WTC11 (cell line): ENCODE data around the gene TMEM185B. TPM values are rescaled to one million over a fixed set of nuclear protein-coding genes. Genes with fewer than 3 reads are reported as not detected.

Experiments
- ATAC-seq: fragments of 200-7000 bp; cut with Tn5 transposase; 2 replicates; pipeline ENCODE4 v1.10.0; 2021; ENCODE audit warnings: mild to moderate bottlenecking, moderate library complexity
- CTCF ChIA-PET: fragments of 300-600 bp; sonication (Branson Sonifier 250); formaldehyde crosslinking; loops from one replicate; lab custom pipeline; 2021; ENCODE audit warnings: antibody characterized with exemption; lab: Charles Lee
- POLR2A ChIA-PET: fragments of 350-600 bp; sonication (Branson Sonifier 250); formaldehyde crosslinking; loops from one replicate; lab custom pipeline; 2021; ENCODE audit warnings: antibody characterized with exemption; lab: Charles Lee
- DNase-seq: peaks from one replicate; pipeline ENCODE4 v3.0.0; 2021; ENCODE audit warnings: low spot score
- H3K27ac Mint-ChIP-seq: 2 replicates; pipeline ENCODE4 v1.8.0; 2021; ENCODE audit warnings: mixed read lengths
- H3K27me3 Mint-ChIP-seq: 2 replicates; pipeline ENCODE4 v1.8.0; 2021; ENCODE audit warnings: low read depth, mild to moderate bottlenecking, moderate library complexity, mixed read lengths
- H3K36me3 Mint-ChIP-seq: 2 replicates; pipeline ENCODE4 v1.8.0; 2021; ENCODE audit warnings: mixed read lengths
- H3K4me1 Mint-ChIP-seq: 2 replicates; pipeline ENCODE4 v1.8.0; 2022; ENCODE audit warnings: mixed read lengths
- H3K4me3 Mint-ChIP-seq: 2 replicates; pipeline ENCODE4 v1.8.0; 2021; ENCODE audit warnings: mild to moderate bottlenecking, moderate library complexity, mixed read lengths
- H3K9me3 Mint-ChIP-seq: 2 replicates; pipeline ENCODE4 v1.8.0; 2021; ENCODE audit warnings: mixed read lengths
- AR ChIP-seq: fragments of 250-450 bp; sonication (Bioruptor Pico); IDR thresholded peaks from 2 replicates; pipeline ENCODE4 v1.9.0; 2021; ENCODE audit warnings: mild to moderate bottlenecking
- ARID4B ChIP-seq: sonication (generic); formaldehyde crosslinking; IDR thresholded peaks from 2 replicates; pipeline ENCODE4 v1.8.0; 2023; ENCODE audit warnings: missing genetic modification reagents, mild to moderate bottlenecking, borderline replicate concordance
- CBFB ChIP-seq: sonication (generic); formaldehyde crosslinking; IDR thresholded peaks from 2 replicates; pipeline ENCODE4 v1.8.1; 2022; ENCODE audit warnings: mild to moderate bottlenecking, low read depth, missing genetic modification reagents
- CREB1 ChIP-seq: sonication (generic); formaldehyde crosslinking; IDR thresholded peaks from 2 replicates; pipeline ENCODE4 v1.8.0; 2023; ENCODE audit warnings: mild to moderate bottlenecking, missing genetic modification reagents
- E2F1 ChIP-seq: sonication (generic); formaldehyde crosslinking; IDR thresholded peaks from 2 replicates; pipeline ENCODE4 v1.8.0; 2022; ENCODE audit warnings: mild to moderate bottlenecking, missing genetic modification reagents
- TEAD1 ChIP-seq: sonication (generic); formaldehyde crosslinking; IDR thresholded peaks from 2 replicates; pipeline ENCODE4 v1.8.0; 2022; ENCODE audit warnings: mild to moderate bottlenecking, missing genetic modification reagents
- USF2 ChIP-seq: sonication (generic); formaldehyde crosslinking; IDR thresholded peaks from 2 replicates; pipeline ENCODE4 v1.8.1; 2023; ENCODE audit warnings: mild to moderate bottlenecking, missing genetic modification reagents, moderate library complexity
- ZMAT4 ChIP-seq: fragments of 250-450 bp; sonication (Bioruptor Pico); IDR thresholded peaks from 2 replicates; pipeline ENCODE4 v1.9.0; 2021; ENCODE audit warnings: mild to moderate bottlenecking
- ZNF138 ChIP-seq: sonication (generic); formaldehyde crosslinking; conservative IDR thresholded peaks from 2 replicates; pipeline ENCODE4 v1.8.1; 2022; ENCODE audit warnings: mild to moderate bottlenecking, moderate library complexity, missing genetic modification reagents
- ZNF232 ChIP-seq: sonication (generic); formaldehyde crosslinking; IDR thresholded peaks from 2 replicates; pipeline ENCODE4 v1.8.0; 2022; ENCODE audit warnings: mild to moderate bottlenecking, missing genetic modification reagents
- total RNA-seq: library from RNA; stranded (reverse); gene quantifications from 3 replicates; pipeline ENCODE4 v1.2.3, GENCODE V29; 2021

The TMEM185B gene
- total RNA-seq, 1 experiment from 2014 or later, result 9.9 TPM

GRCh38 chr2:120244656-120245519 is 21.7 kb upstream of the TMEM185B start:
- Mint-ChIP-seq H3K9me3 (peaks cover 6% of the 10 kb centered on the region; the same call in 1 of the 2 replicates), H3K4me1 (peaks cover 35% of the 10 kb centered on the region), H3K4me3 (no peak overlapping the region), H3K36me3 (no peaks in the 10 kb centered on the region), H3K27ac (no peak overlapping the region), H3K27me3 (peaks cover 24% of the 10 kb centered on the region)
- ChIA-PET CTCF (interaction anchor here (0.9 to 1.4 kb wide), 4 partner anchors 38 to 308 kb away, joined by 3 to 5 read pairs (median 4); no protein-coding TSS in a partner anchor), POLR2A (no interaction called here)
- ATAC-seq, result peak; percentile 73
- DNase-seq, result no peak
- no peak for TF ChIP-seq TEAD1
- TF ChIP-seq CREB1 (CRISPR knock-in tag), result no peak
- TF ChIP-seq ZNF138 (CRISPR knock-in tag), result no peak
- no peak for TF ChIP-seq AR (CRISPR knock-in tag)
- no peak for TF ChIP-seq ZNF232 (CRISPR knock-in tag)
- TF ChIP-seq E2F1 (CRISPR knock-in tag), result no peak
- TF ChIP-seq CBFB, result no peak
- TF ChIP-seq ZMAT4 (CRISPR knock-in tag), result no peak
- no peak for TF ChIP-seq ARID4B (CRISPR knock-in tag)

- Mint-ChIP-seq H3K4me3 (no peak overlapping the region), H3K27me3 (peaks cover 23% of the 10 kb centered on the region), H3K27ac (no peak overlapping the region; the same call in 1 of the 2 replicates), H3K4me1 (peaks cover 44% of the 10 kb centered on the region), H3K9me3 (peaks cover 6% of the 10 kb centered on the region; the same call in 1 of the 2 replicates), H3K36me3 (no peaks in the 10 kb centered on the region)
- POLR2A ChIA-PET, result no interaction called here
- ATAC-seq (no peak), DNase-seq (no peak)
- TF ChIP-seq USF2, result no peak
- CTCF ChIA-PET, result interaction anchor here (1.2 to 1.4 kb wide), 2 partner anchors 39 to 69 kb away, joined by 5 read pairs; no protein-coding TSS in a partner anchor
Measured at GRCh38 chr2:120243875-120244553, 20.8 kb upstream of the TMEM185B start.
